Measurements from ENCODE around the gene ST6GALNAC3.

DNA sequence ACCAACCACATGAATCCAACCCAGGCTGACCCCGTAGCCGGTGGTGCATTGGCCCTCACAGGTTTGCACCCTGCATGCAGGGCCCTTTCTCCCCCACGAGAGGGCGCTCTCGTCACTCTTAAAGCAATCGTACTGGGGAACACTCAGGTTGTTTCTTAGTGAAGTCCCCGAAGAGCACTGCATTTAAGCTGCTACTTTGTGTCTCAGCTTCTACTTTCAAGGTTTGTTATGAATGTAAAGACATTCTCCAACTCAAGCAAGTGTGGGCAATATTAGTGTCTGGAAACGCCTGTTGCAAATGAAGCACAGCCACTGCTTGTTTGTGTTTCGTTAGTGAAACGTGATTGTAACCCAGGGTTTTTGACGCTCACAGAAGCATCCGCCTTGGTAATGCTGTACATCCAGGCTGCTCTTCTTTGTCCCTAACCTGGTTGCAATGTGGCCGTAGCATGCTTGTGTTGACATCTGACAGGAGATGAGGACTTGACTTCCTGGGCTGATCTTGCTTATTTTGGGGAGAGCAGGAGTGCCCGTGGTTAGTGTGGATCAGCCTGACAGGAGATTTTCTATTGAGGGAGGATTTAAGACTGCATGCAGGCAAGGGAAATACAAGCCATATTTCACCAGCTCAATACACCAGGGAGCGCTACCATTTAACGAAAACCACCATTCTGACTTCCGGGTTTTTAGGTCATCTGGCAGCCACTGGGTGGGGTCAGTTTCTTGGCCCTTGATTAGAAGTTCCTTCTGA, 79.8 kb downstream of the ST6GALNAC3 start:
- TF ChIP-seq, protein P1, sequence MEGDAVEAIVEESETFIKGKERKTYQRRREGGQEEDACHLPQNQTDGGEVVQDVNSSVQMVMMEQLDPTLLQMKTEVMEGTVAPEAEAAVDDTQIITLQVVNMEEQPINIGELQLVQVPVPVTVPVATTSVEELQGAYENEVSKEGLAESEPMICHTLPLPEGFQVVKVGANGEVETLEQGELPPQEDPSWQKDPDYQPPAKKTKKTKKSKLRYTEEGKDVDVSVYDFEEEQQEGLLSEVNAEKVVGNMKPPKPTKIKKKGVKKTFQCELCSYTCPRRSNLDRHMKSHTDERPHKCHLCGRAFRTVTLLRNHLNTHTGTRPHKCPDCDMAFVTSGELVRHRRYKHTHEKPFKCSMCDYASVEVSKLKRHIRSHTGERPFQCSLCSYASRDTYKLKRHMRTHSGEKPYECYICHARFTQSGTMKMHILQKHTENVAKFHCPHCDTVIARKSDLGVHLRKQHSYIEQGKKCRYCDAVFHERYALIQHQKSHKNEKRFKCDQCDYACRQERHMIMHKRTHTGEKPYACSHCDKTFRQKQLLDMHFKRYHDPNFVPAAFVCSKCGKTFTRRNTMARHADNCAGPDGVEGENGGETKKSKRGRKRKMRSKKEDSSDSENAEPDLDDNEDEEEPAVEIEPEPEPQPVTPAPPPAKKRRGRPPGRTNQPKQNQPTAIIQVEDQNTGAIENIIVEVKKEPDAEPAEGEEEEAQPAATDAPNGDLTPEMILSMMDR (IDR thresholded peaks at IDR 0.05): peak; percentile 63 to 93 (median 84)
- no peak for TF ChIP-seq POLR2A (IDR thresholded peaks at IDR 0.05)
